ACC112 (cell line): ENCODE results near the gene LMAN2.

Experiments used
- H2AFZ ChIP-seq: fragments of 200-600 bp; sonication (generic); one replicate; pipeline ENCODE4 v1.6.0; 2017; ENCODE audit warnings: antibody characterized with exemption, low read length; ENCODE audit not compliant: unreplicated experiment
- H3K27ac ChIP-seq: fragments of 200-600 bp; sonication (generic); 2 replicates; pipeline ENCODE4 v1.5.1; 2014; ENCODE audit warnings: low read depth, mild to moderate bottlenecking, antibody characterized with exemption, low read length, moderate library complexity
- H3K27me3 ChIP-seq: fragments of 200-600 bp; sonication (generic); 2 replicates; pipeline ENCODE4 v1.6.1; 2014; ENCODE audit warnings: mild to moderate bottlenecking, antibody characterized with exemption, low read length, moderate library complexity, mixed read lengths; ENCODE audit not compliant: insufficient read depth
- H3K36me3 ChIP-seq: fragments of 200-600 bp; sonication (generic); 2 replicates; pipeline ENCODE4 v1.6.1; 2016; ENCODE audit warnings: mild to moderate bottlenecking, antibody characterized with exemption, low read length, moderate library complexity, mixed read lengths; ENCODE audit not compliant: insufficient read depth
- H3K4me1 ChIP-seq: fragments of 200-600 bp; sonication (generic); one replicate; pipeline ENCODE4 v1.6.1; 2016; ENCODE audit warnings: low read length, mixed read lengths; ENCODE audit not compliant: insufficient read depth, unreplicated experiment, control insufficient read depth
- H3K4me3 ChIP-seq: fragments of 200-600 bp; sonication (generic); 2 replicates; pipeline ENCODE4 v1.5.1; 2014; ENCODE audit warnings: mild to moderate bottlenecking, low read depth, low read length
- H3K79me2 ChIP-seq: fragments of 200-600 bp; sonication (generic); one replicate; pipeline ENCODE4 v1.6.0; 2016; ENCODE audit warnings: low read length; ENCODE audit not compliant: control insufficient read depth, unreplicated experiment, insufficient read depth

The LMAN2 gene

DNA sequence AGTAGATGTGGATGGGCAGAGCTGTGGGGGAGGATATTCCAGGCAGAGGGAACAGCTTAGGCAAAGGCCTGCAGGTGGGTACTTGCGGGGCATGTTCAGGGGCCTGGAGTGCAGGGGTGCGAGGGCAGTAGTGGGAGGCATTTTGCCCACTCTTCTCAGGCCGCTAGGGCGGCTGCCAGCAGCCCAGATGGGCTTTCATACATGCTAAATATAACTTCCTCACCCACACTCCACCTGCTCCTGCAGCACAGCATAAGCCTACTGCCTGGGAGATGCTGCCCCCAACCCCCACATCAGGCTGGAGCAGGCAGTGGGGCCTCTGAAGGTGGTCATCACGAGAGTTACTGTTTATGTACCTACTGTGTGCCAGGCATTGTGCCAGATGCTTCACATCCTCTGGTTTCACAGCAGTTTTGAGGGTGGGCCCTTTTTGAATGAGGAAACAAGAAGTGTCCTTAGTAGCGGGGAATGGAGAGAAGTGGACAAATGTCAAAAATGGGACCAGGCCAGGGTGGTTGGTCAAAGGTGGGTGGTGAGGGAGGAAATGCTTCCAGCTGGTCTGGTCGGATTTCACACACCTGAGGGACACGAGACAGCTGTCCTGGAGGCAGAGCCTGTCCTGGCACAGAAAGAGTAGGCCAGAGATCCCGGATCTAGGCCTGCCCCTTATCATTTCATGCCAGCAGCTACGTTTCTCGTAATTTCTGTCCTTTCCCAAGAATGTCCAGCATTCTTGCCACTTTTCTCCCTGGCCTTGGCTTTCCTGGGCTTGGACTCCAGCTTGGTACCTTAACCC, 18.4 kb upstream of the LMAN2 start:
- no peak overlapping the region for H2AFZ ChIP-seq
- H3K4me3 ChIP-seq: no peak overlapping the region
- H3K27ac ChIP-seq: no peak overlapping the region
- no peaks in the 10 kb centered on the region for H3K27me3 ChIP-seq
- H3K36me3 ChIP-seq: no peaks in the 10 kb centered on the region
- H3K4me1 ChIP-seq: peaks cover 20% of the 10 kb centered on the region
- no peaks in the 10 kb centered on the region for H3K79me2 ChIP-seq

DNA sequence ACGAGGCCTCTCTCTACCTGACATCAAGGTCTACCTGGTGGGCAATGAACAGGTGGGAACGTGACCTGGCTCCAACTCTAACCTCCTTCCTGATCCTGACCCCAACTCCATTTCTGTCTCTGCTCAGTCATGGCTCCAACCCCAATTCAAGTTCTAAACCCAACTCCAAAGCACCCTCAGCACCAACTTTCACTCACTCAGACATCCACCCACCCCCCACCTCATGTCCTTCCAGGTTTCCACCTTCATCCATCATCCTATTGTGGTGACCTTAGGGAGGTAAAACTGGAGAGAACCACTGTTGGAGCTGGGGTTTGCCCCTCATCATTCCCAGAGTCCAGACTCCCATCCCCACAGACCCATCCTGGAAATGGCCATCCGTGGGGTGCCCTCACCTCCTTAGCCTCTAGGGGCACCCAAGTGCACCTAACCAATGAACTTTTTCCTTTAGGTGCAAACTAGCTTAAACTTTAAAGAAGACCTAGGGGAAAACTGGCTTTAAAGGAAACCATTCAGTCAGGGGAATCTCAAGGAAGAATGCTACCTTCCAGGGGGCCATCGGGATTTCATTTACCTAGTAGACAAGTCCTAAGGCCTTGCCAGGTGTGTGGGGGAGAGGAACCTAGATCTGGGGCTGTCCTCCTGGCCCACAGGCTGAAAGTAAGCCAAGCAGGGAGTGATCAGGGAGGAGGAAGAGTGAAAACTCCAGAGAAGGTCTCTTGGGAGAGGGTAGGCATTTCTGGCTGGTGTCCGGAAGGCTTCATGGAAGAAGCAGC, 17.6 kb upstream of the LMAN2 start:
- Histone ChIP-seq H3K27me3 (no peaks in the 10 kb centered on the region), H3K4me3 (no peak overlapping the region), H2AFZ (no peak overlapping the region), H3K4me1 (peaks cover 26% of the 10 kb centered on the region), H3K79me2 (no peaks in the 10 kb centered on the region), H3K36me3 (no peaks in the 10 kb centered on the region), H3K27ac (no peak overlapping the region)

DNA sequence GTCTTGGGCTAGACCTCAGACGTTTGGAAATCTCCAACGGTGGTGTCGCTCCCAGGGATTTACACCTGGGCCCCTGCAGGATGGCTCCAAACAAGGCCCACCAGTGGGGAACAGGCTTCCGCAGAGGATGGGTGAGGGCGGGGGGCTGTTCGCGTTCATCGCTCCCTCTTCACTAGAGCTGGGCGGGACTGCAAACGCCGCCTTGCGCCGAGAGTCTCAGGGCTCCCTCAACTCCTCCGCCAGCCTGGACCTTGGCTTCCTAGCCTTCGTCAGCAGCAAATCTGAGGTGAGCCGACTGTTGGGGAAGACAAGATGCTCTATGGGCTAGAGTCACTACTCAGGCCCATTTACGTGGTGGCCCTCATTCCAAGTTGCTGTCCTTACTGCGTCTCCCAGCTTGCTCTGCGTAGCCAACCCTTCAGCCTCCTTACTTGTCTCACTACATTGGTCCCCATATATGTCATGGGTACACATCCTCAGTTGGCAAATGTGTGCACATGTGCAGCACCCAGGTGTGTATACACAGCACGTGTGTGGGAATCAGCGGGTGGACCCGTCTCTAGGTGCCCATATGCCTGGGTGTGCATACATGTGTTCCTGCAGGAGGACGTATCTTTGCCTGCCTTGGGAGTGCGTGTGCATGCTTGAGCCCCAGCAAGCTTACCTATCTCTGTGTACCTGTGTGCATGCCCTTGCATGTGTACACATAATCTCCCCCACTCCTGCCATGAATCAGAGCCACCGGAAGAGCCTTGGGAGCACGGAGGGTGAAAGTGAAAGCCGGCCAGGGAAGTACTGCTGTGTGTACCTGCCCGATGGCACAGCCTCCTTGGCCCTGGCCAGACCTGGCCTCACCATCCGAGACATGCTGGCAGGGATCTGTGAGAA, 16.8 kb upstream of the LMAN2 start:
- Histone ChIP-seq H3K27ac (no peak overlapping the region), H3K79me2 (no peaks in the 10 kb centered on the region), H2AFZ (no peak overlapping the region), H3K4me1 (peaks cover 27% of the 10 kb centered on the region), H3K4me3 (peak overlapping the region; percentile 74), H3K36me3 (no peaks in the 10 kb centered on the region), H3K27me3 (no peaks in the 10 kb centered on the region)

DNA sequence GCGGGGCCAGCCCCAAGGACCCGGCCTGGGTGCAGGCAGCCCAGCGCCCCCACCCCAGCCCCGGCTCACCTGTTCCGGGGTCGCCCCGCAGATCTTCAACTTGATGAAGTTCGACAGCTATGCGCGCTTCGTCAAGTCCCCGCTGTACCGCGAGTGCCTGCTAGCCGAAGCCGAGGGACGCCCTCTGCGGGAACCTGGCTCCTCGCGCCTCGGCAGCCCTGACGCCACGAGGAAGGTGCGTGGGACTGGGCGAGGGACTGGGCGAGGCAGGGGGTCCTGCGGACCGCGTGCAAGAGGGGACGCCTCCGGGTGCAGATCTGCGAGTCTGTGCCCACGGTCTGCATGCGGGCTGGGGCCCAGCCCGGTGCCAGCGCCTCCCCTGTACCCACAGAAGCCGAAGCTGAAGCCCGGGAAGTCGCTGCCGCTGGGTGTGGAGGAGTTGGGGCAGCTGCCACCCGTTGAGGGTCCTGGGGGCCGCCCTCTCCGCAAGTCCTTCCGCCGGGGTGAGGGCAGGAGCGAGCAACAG, 15.9 kb upstream of the LMAN2 start:
- H3K27me3 ChIP-seq: no peaks in the 10 kb centered on the region
- H3K36me3 ChIP-seq: no peaks in the 10 kb centered on the region
- peaks cover 27% of the 10 kb centered on the region for H3K4me1 ChIP-seq
- H2AFZ ChIP-seq: peak overlapping the region; percentile 80
- peak overlapping the region; percentile 74 for H3K4me3 ChIP-seq
- H3K79me2 ChIP-seq: no peaks in the 10 kb centered on the region
- no peak overlapping the region for H3K27ac ChIP-seq

DNA sequence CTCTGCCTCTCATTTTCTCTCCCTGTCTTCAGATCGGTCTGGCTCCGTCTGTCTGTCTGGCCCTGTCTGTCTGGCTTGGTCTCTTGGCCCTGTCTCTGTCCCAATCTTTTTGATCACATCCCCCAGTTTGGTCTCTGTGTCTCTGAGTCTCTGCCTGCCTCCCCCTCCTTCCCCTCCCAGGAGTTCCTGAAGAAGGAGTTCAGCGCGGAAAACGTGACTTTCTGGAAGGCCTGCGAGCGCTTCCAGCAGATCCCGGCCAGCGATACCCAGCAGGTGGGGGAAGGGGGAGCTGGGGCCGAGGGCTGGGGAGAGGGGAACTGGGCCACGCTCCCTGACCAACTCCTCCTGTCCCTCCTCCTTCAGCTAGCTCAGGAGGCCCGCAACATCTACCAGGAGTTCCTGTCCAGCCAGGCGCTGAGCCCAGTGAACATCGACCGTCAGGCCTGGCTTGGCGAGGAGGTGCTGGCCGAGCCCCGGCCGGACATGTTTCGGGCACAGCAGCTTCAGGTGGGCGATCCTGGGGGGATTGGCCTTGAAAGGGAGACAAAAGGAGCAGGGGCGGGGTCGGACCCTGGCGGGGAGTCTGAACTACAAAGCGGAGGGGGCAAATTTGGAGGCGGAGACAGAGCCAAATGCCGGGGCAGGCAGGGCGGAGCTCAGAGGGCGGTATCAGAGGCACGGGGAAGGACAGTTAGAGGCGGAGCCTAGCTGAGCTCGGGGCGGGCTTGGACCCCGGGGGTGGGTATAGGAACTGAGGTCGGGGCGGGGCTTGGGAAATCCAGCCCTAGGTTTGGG, 15.3 kb upstream of the LMAN2 start:
- H3K79me2 ChIP-seq: no peaks in the 10 kb centered on the region
- no peaks in the 10 kb centered on the region for H3K27me3 ChIP-seq
- peak overlapping the region; percentile 74 for H3K4me3 ChIP-seq
- no peaks in the 10 kb centered on the region for H3K36me3 ChIP-seq
- H3K27ac ChIP-seq: no peak overlapping the region
- peak overlapping the region; percentile 86 for H2AFZ ChIP-seq
- peaks cover 22% of the 10 kb centered on the region for H3K4me1 ChIP-seq

DNA sequence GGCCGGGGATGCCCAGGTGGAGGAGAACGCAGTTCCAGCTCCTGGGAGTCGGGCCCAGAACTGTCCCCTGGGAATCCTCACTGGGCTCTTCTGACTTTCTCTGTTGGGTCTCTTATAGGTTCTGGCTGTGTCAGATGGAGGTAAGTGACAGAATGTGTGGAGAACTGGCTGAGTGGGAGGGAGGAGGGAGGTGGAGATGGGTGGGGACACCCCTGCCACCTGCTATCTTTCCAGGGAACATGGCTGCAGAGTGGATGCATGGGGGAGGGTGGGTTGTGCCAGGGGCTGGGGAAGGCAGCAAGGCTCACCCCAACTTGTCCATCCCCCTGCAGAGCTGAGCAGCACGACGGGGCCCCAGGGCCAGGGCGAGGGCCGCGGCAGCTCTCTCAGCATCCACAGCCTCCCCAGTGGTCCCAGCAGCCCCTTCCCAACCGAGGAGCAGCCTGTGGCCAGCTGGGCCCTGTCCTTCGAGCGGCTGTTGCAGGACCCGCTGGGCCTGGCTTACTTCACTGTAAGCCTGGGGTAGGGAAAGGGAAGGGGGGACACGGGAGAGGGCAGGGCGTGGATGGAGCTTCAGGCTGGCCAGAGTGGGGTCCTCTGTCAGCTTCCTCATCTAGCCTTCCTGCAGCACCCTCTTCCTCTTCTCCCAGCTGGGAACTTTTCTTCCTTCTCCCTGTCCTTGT, 14.5 kb upstream of the LMAN2 start:
- H3K4me3 ChIP-seq: peak overlapping the region; percentile 74
- H3K4me1 ChIP-seq: peaks cover 19% of the 10 kb centered on the region
- no peaks in the 10 kb centered on the region for H3K27me3 ChIP-seq
- no peaks in the 10 kb centered on the region for H3K79me2 ChIP-seq
- no peak overlapping the region for H3K27ac ChIP-seq
- no peak overlapping the region for H2AFZ ChIP-seq
- H3K36me3 ChIP-seq: no peaks in the 10 kb centered on the region

DNA sequence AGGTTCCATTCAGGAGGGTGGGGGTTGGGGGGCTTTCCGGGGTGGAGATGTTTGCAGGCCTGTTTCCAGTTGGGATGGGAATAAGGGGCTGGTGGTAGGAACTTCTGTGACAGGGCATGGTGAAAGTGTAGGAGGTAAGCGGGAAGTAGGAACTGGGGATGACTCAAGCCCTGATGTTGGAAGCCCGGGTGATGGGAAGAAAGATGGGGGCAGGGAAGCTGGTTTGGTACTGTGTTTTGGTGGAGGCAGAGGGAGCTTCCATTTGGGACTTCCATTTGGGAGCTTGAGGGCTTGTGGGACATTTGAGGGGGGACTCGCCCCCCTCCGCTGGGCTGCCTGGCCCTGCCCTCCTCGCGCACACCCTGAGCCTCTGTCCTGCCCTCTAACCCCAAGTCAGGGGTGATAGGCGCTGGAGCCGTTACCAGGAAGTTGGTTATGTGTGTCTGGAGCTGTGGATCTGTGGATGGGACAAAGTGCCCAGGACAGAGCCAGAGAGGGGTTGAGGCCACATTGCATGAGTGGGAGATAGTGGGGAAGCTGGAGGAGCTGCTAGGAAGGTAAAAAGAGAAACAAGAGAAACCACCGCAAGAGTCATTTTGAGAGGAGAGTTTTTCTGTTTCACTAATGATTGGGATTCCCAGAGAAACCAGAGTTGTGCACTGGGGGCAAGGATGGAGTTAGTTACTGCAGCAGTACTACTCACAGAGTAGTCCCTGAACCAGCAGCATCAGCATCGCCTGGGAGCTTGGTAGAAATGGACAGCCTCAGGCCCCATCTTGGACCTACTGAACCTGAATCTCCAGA, 12.9 kb upstream of the LMAN2 start:
- H3K36me3 ChIP-seq: no peaks in the 10 kb centered on the region
- H3K4me1 ChIP-seq: peaks cover 19% of the 10 kb centered on the region
- no peaks in the 10 kb centered on the region for H3K79me2 ChIP-seq
- H3K27me3 ChIP-seq: no peaks in the 10 kb centered on the region
- no peak overlapping the region for H3K4me3 ChIP-seq
- H2AFZ ChIP-seq: no peak overlapping the region
- H3K27ac ChIP-seq: no peak overlapping the region

DNA sequence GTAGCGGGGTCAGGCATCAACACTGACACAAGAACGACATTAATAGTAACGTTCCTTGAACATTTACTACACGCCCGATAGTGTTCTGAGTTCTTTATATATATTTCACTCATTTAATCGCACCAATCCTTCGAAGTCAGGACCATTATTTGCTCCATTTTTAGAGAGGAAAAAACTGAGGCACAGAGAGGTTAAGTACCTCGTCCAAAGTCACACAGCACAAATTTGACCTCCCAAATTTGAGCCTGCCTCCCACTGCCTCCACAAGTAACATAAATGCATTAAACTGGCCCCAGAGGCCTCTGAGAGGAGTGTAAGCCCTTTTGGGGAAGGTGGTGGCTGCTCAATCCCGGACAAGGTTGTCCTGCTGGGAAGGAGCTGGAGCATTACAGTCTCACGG, 12.1 kb upstream of the LMAN2 start:
- no peaks in the 10 kb centered on the region for H3K27me3 ChIP-seq
- peak overlapping the region; percentile 65 for H3K4me3 ChIP-seq
- H3K4me1 ChIP-seq: peaks cover 19% of the 10 kb centered on the region
- no peaks in the 10 kb centered on the region for H3K79me2 ChIP-seq
- H3K27ac ChIP-seq: no peak overlapping the region
- no peaks in the 10 kb centered on the region for H3K36me3 ChIP-seq
- H2AFZ ChIP-seq: peak overlapping the region; percentile 74
